HEK293 (cell line): Measurements from ENCODE around the gene MS4A14.

Experiments
- MYNN ChIP-seq: fragments of 450-650 bp; formaldehyde crosslinking; IDR thresholded peaks from 2 replicates; pipeline ENCODE4 v1.5.1; 2016; ENCODE audit warnings: missing biosample characterization, missing genetic modification characterization, borderline replicate concordance
- PRDM10 ChIP-seq: fragments of 450-650 bp; formaldehyde crosslinking; IDR thresholded peaks from 2 replicates; pipeline ENCODE4 v1.5.1; 2016; ENCODE audit warnings: missing biosample characterization, missing genetic modification characterization
- SCRT1 ChIP-seq: fragments of 450-650 bp; formaldehyde crosslinking; IDR thresholded peaks from 2 replicates; pipeline ENCODE4 v1.5.1; 2016; ENCODE audit warnings: missing biosample characterization, missing genetic modification characterization, borderline replicate concordance
- SETDB1 ChIP-seq: IDR thresholded peaks from one replicate; pipeline ENCODE4 v1.6.1; 2017; ENCODE audit warnings: mild to moderate bottlenecking, low read length, moderate library complexity, mixed read lengths; ENCODE audit not compliant: insufficient read length
- ZBTB11 ChIP-seq: fragments of 450-650 bp; formaldehyde crosslinking; conservative IDR thresholded peaks from 2 replicates; pipeline ENCODE4 v1.5.1; 2016; ENCODE audit warnings: low read depth, missing biosample characterization, missing genetic modification characterization
- ZBTB21 ChIP-seq: fragments of 450-650 bp; formaldehyde crosslinking; IDR thresholded peaks from 2 replicates; pipeline ENCODE4 v1.5.1; 2017; ENCODE audit warnings: missing biosample characterization, missing genetic modification characterization
- ZNF10 ChIP-seq: fragments of 450-650 bp; formaldehyde crosslinking; IDR thresholded peaks from 2 replicates; pipeline ENCODE4 v1.5.1; 2017; ENCODE audit warnings: missing biosample characterization, missing genetic modification characterization
- ZNF133 ChIP-seq: fragments of 450-650 bp; formaldehyde crosslinking; IDR thresholded peaks from 2 replicates; pipeline ENCODE4 v1.5.1; 2016; ENCODE audit warnings: missing biosample characterization, missing genetic modification characterization
- ZNF239 ChIP-seq: fragments of 450-650 bp; formaldehyde crosslinking; IDR thresholded peaks from 2 replicates; pipeline ENCODE4 v1.5.1; 2016; ENCODE audit warnings: missing biosample characterization, missing genetic modification characterization
- ZNF341 ChIP-seq: fragments of 450-650 bp; formaldehyde crosslinking; IDR thresholded peaks from 2 replicates; pipeline ENCODE4; 2016; ENCODE audit warnings: low read depth, missing biosample characterization, missing genetic modification characterization
- ZNF350 ChIP-seq: fragments of 450-650 bp; formaldehyde crosslinking; IDR thresholded peaks from 2 replicates; pipeline ENCODE4 v1.5.0; 2017; ENCODE audit warnings: missing biosample characterization, mild to moderate bottlenecking, missing genetic modification characterization
- ZNF548 ChIP-seq: fragments of 450-650 bp; formaldehyde crosslinking; IDR thresholded peaks from 2 replicates; pipeline ENCODE4 v1.5.1; 2016; ENCODE audit warnings: missing biosample characterization, missing genetic modification characterization
- TF ChIP-seq, protein P1 (sequence below): fragments of 450-650 bp; formaldehyde crosslinking; IDR thresholded peaks from 2 replicates; pipeline ENCODE4 v1.5.1; 2016; ENCODE audit warnings: missing biosample characterization, missing genetic modification characterization

GRCh38 chr11:60372767-60373166, 23.5 kb upstream of the MS4A14 start:
- TF ChIP-seq, protein P1, sequence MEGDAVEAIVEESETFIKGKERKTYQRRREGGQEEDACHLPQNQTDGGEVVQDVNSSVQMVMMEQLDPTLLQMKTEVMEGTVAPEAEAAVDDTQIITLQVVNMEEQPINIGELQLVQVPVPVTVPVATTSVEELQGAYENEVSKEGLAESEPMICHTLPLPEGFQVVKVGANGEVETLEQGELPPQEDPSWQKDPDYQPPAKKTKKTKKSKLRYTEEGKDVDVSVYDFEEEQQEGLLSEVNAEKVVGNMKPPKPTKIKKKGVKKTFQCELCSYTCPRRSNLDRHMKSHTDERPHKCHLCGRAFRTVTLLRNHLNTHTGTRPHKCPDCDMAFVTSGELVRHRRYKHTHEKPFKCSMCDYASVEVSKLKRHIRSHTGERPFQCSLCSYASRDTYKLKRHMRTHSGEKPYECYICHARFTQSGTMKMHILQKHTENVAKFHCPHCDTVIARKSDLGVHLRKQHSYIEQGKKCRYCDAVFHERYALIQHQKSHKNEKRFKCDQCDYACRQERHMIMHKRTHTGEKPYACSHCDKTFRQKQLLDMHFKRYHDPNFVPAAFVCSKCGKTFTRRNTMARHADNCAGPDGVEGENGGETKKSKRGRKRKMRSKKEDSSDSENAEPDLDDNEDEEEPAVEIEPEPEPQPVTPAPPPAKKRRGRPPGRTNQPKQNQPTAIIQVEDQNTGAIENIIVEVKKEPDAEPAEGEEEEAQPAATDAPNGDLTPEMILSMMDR: no peak
- TF ChIP-seq SETDB1 (no peak), ZNF133 (no peak), MYNN (tag by site-specific recombination) (no peak), ZNF350 (tag by site-specific recombination) (no peak), ZNF10 (no peak), ZNF548 (tag by site-specific recombination) (no peak), ZNF239 (tag by site-specific recombination) (no peak), SCRT1 (tag by site-specific recombination) (no peak), ZNF341 (tag by site-specific recombination) (no peak), ZBTB21 (no peak), PRDM10 (no peak), ZBTB11 (no peak)
